Activated naive CD8-positive, alpha-beta T cell treated with anti-CD3 and anti-CD28 coated beads for 36 hours (primary cell): ENCODE results near the gene SEMA3A. TPM values are rescaled to one million over a fixed set of nuclear protein-coding genes. Genes with fewer than 3 reads are reported as not detected.

Source experiments
- DNase-seq: peaks from one replicate; pipeline ENCODE4 v3.0.0; 2021
- H3K27ac Mint-ChIP-seq: one replicate; pipeline ENCODE4 v1.8.0; 2022; ENCODE audit warnings: mild to moderate bottlenecking, moderate library complexity, mixed read lengths
- H3K27me3 Mint-ChIP-seq: one replicate; pipeline ENCODE4 v1.8.0; 2022; ENCODE audit warnings: mild to moderate bottlenecking, mixed read lengths
- H3K36me3 Mint-ChIP-seq: one replicate; pipeline ENCODE4 v1.8.0; 2021; ENCODE audit warnings: mild to moderate bottlenecking, mixed read lengths
- H3K4me1 Mint-ChIP-seq: one replicate; pipeline ENCODE4 v1.8.0; 2021; ENCODE audit warnings: mixed read lengths
- H3K4me3 Mint-ChIP-seq: one replicate; pipeline ENCODE4 v1.8.0; 2022; ENCODE audit warnings: mild to moderate bottlenecking, moderate library complexity, mixed read lengths
- H3K9me3 Mint-ChIP-seq: one replicate; pipeline ENCODE4 v1.8.0; 2022; ENCODE audit warnings: mixed read lengths
- total RNA-seq, 2 experiments: library from RNA; stranded (reverse); gene quantifications; one replicate each; pipeline ENCODE4 v1.2.3, GENCODE V29; 2021

Gene SEMA3A
- total RNA-seq, 2 experiments from 2014 or later = 1.9 to 2.2 TPM

GRCh38 chr7:83970081-83970480 is 224.5 kb downstream of the SEMA3A start:
- H3K27me3 Mint-ChIP-seq = no peaks in the 10 kb centered on the region

DNA sequence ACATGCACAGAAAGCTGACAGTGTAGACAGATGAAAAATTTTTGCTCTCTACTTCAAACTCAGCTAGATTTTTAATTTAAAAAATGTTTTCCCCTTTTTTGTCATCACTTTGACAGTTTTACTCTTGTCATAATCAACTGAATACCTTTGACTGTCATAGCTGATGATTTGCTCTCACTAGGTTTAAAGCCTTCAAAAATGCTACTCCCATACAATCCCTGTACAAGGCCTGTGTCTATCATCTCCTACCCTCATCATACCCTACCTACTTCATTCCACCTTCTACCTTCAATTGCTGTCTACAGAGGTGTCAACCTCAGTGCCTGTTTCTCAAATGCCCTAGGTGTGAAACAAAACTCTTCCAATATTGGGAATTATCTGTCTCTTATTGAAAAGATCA is 230.3 kb downstream of the SEMA3A start:
- Mint-ChIP-seq H3K27me3 (no peaks in the 10 kb centered on the region), H3K36me3 (no peaks in the 10 kb centered on the region), H3K4me3 (no peak overlapping the region), H3K9me3 (no peaks in the 10 kb centered on the region), H3K4me1 (no peaks in the 10 kb centered on the region), H3K27ac (no peak overlapping the region)
- DNase-seq = no peak

More at GRCh38 chr7:83970081-83970480, 224.5 kb downstream of the SEMA3A start:
- H3K36me3 Mint-ChIP-seq = no peaks in the 10 kb centered on the region
- no peaks in the 10 kb centered on the region for H3K4me1 Mint-ChIP-seq
- no peaks in the 10 kb centered on the region for H3K9me3 Mint-ChIP-seq
- no peak overlapping the region for H3K4me3 Mint-ChIP-seq
- H3K27ac Mint-ChIP-seq = no peak overlapping the region
- no peak for DNase-seq

GRCh38 chr7:83957333-83957732 is 237.3 kb downstream of the SEMA3A start:
- no peak for DNase-seq
- Mint-ChIP-seq H3K36me3 (no peaks in the 10 kb centered on the region), H3K27ac (no peak overlapping the region), H3K9me3 (no peaks in the 10 kb centered on the region), H3K27me3 (no peaks in the 10 kb centered on the region), H3K4me1 (no peaks in the 10 kb centered on the region), H3K4me3 (no peak overlapping the region)

- H3K9me3 Mint-ChIP-seq = no peaks in the 10 kb centered on the region
- H3K4me3 Mint-ChIP-seq = no peak overlapping the region
- DNase-seq = no peak
- H3K27me3 Mint-ChIP-seq = no peaks in the 10 kb centered on the region
- H3K4me1 Mint-ChIP-seq = no peaks in the 10 kb centered on the region
- no peak overlapping the region for H3K27ac Mint-ChIP-seq
- H3K36me3 Mint-ChIP-seq = no peaks in the 10 kb centered on the region
Measured at GRCh38 chr7:83956104-83956503, 238.5 kb downstream of the SEMA3A start.

DNA sequence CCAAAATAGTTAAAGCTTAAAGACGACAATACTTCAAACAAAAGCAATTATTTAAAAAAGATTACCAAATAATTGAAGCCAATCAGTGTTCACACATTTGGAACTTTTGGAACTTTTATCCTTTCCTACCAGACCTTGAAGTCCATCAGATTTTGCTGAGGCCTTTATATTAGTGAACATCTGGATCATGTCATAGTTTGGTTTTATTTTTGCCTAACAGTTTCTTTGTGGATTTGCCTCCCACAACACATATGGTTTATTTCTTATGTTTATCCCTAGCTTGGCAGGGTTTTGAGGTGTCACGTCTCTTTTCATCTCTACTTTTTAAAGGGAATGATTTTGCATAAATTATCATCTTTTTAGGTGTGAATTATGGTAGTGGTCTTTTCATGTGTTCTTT is 242.4 kb downstream of the SEMA3A start:
- no peak for DNase-seq
- H3K27ac Mint-ChIP-seq = no peak overlapping the region
- H3K27me3 Mint-ChIP-seq = peaks cover 3% of the 10 kb centered on the region
- no peak overlapping the region for H3K4me3 Mint-ChIP-seq
- no peaks in the 10 kb centered on the region for H3K36me3 Mint-ChIP-seq
- H3K9me3 Mint-ChIP-seq = no peaks in the 10 kb centered on the region
- no peaks in the 10 kb centered on the region for H3K4me1 Mint-ChIP-seq

DNA sequence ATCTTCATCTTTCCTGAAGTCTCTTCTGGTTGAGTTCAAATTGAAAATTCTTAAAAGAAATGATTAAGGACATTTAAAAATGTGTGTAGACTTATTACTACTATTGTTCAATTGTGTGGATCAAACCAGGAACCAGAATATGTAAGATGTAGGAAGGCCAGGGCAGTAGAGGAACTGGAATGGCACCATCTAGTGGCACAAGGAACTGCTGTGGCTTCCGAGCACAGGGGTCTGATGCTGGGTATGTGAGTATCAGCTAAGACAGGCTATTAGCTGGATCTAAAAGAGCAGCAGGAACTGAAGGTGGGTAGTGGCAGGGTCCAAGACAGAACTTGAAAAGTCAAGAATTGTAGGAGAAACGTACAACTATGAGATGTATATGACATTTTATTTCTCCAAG is 247.3 kb downstream of the SEMA3A start:
- no peak overlapping the region for H3K27ac Mint-ChIP-seq
- no peaks in the 10 kb centered on the region for H3K9me3 Mint-ChIP-seq
- no peak overlapping the region for H3K4me3 Mint-ChIP-seq
- no peaks in the 10 kb centered on the region for H3K36me3 Mint-ChIP-seq
- peaks cover 4% of the 10 kb centered on the region for H3K27me3 Mint-ChIP-seq
- no peaks in the 10 kb centered on the region for H3K4me1 Mint-ChIP-seq
- no peak for DNase-seq

- H3K27me3 Mint-ChIP-seq = peaks cover 4% of the 10 kb centered on the region
- no peaks in the 10 kb centered on the region for H3K9me3 Mint-ChIP-seq
- H3K27ac Mint-ChIP-seq = no peak overlapping the region
- no peak for DNase-seq
- no peak overlapping the region for H3K4me3 Mint-ChIP-seq
- H3K36me3 Mint-ChIP-seq = no peaks in the 10 kb centered on the region
- no peaks in the 10 kb centered on the region for H3K4me1 Mint-ChIP-seq
Measured at GRCh38 chr7:83946801-83947200, 247.8 kb downstream of the SEMA3A start.

- H3K4me1 Mint-ChIP-seq = no peaks in the 10 kb centered on the region
- no peaks in the 10 kb centered on the region for H3K36me3 Mint-ChIP-seq
- no peak for DNase-seq
- no peak overlapping the region for H3K4me3 Mint-ChIP-seq
- H3K27me3 Mint-ChIP-seq = no peaks in the 10 kb centered on the region
- no peak overlapping the region for H3K27ac Mint-ChIP-seq
- no peaks in the 10 kb centered on the region for H3K9me3 Mint-ChIP-seq
Measured at GRCh38 chr7:83941300-83941699, 253.3 kb downstream of the SEMA3A start.

DNA sequence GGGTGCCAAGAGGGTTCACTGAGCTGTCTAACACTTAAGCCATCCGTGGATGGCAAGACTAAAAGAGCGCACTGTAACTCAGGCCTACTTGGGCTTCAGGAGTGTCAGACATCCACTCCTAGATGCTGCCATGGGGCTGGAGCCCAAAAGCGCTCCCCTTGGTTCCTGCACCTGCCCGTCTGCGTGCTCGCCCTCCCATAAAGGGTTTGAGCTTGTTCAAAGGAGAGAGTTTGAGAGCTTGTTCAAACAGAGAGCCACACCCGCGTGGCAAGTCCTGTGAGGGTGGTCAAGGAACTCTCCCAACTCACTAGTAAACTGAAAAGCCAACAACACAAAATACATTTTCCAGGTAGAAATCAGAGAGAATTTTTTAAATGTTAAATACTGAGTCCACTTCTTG is 256.7 kb downstream of the SEMA3A start:
- H3K4me3 Mint-ChIP-seq = no peak overlapping the region
- no peaks in the 10 kb centered on the region for H3K4me1 Mint-ChIP-seq
- H3K27me3 Mint-ChIP-seq = peaks cover 7% of the 10 kb centered on the region
- no peak for DNase-seq
- no peaks in the 10 kb centered on the region for H3K9me3 Mint-ChIP-seq
- no peak overlapping the region for H3K27ac Mint-ChIP-seq
- no peaks in the 10 kb centered on the region for H3K36me3 Mint-ChIP-seq

DNA sequence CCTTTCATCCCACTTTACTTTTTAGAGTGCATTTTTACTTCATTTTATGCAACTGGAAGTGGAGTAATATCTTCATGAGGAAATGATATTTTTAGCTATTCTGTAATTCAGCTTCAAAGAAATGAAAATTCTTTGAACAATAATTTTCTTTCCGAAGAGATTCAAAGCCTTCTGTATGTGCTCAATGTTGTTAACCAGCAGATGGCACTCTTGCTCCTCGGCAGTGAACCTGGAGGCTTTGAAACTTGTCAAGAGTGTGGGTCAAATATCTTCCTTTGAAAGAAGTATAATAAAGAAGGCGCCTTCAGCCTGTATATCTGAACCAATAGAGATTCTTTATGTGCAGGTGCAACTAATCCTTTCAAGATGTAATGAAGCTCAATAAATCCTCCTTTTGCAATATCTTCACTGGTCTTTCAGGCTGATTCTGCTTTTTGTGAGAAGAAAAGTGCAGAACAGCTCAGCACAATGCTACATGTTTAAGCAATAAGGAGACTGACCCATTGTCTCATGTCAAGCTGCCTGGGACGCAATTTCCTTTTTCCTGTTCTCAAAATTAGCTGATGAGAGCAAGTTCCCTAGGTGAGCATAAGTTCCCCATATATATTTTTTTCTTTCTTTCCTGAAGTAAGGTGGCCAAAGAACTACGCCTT is 258.4 kb downstream of the SEMA3A start:
- H3K27me3 Mint-ChIP-seq = peaks cover 7% of the 10 kb centered on the region
- H3K4me3 Mint-ChIP-seq = no peak overlapping the region
- H3K9me3 Mint-ChIP-seq = no peaks in the 10 kb centered on the region
- no peaks in the 10 kb centered on the region for H3K36me3 Mint-ChIP-seq
- DNase-seq = peak; percentile 27
- no peaks in the 10 kb centered on the region for H3K4me1 Mint-ChIP-seq
- no peak overlapping the region for H3K27ac Mint-ChIP-seq

- H3K36me3 Mint-ChIP-seq = no peaks in the 10 kb centered on the region
- H3K4me3 Mint-ChIP-seq = no peak overlapping the region
Measured at GRCh38 chr7:83934118-83934734, 260.4 kb downstream of the SEMA3A start.

DNA sequence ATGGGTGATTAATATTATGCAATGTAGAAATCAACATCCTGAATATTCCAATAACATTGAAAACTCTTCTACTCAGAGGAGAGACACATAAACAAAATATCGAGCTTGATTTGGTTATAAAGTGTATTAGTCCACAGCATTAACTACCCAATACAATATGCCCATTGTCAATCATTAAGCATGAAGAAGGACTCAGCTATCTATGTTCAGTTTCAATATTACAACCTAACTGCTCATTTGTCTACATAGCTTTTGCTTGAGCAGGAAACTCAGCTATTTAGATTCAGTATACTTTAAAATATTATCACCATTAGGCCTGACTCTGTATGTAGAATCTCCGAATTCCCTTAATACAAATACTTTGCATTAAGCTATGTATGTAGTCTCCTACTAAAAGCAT is 262.6 kb downstream of the SEMA3A start:
- no peaks in the 10 kb centered on the region for H3K4me1 Mint-ChIP-seq
- H3K27ac Mint-ChIP-seq = no peak overlapping the region
- DNase-seq = no peak
- H3K36me3 Mint-ChIP-seq = no peaks in the 10 kb centered on the region
- no peak overlapping the region for H3K4me3 Mint-ChIP-seq
- no peaks in the 10 kb centered on the region for H3K9me3 Mint-ChIP-seq
- H3K27me3 Mint-ChIP-seq = peaks cover 10% of the 10 kb centered on the region

More at GRCh38 chr7:83934118-83934734, 260.4 kb downstream of the SEMA3A start:
- Mint-ChIP-seq H3K27me3 (peaks cover 7% of the 10 kb centered on the region), H3K9me3 (no peaks in the 10 kb centered on the region), H3K27ac (no peak overlapping the region), H3K4me1 (no peaks in the 10 kb centered on the region)
- no peak for DNase-seq

DNA sequence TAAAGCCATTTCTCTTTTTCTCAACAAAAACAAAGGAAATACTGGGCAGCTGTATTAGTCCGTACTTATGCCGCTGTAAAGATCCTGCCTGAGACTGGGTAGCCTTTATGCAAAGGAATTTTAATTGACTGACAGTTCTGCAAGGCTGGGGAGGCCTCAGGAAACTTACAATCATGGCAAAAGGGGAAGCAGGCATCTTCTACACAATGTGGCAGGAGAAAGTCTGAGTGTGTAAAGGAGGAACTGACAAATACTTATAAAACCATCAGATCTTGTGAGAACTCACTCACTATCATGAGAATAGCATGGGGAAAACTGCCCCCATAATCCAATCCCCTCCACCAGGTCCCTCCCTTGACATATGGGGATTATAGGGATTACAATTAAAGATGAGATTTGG is 264.3 kb downstream of the SEMA3A start:
- no peaks in the 10 kb centered on the region for H3K36me3 Mint-ChIP-seq
- peaks cover 8% of the 10 kb centered on the region for H3K27me3 Mint-ChIP-seq
- H3K4me1 Mint-ChIP-seq = no peaks in the 10 kb centered on the region
- no peaks in the 10 kb centered on the region for H3K9me3 Mint-ChIP-seq
- no peak for DNase-seq
- H3K27ac Mint-ChIP-seq = no peak overlapping the region
- H3K4me3 Mint-ChIP-seq = no peak overlapping the region

GRCh38 chr7:83925860-83926259 is 268.7 kb downstream of the SEMA3A start:
- H3K27me3 Mint-ChIP-seq = peaks cover 4% of the 10 kb centered on the region
- no peak for DNase-seq
- H3K4me3 Mint-ChIP-seq = no peak overlapping the region
- H3K36me3 Mint-ChIP-seq = no peaks in the 10 kb centered on the region
- H3K27ac Mint-ChIP-seq = no peak overlapping the region
- H3K4me1 Mint-ChIP-seq = no peaks in the 10 kb centered on the region
- H3K9me3 Mint-ChIP-seq = no peaks in the 10 kb centered on the region

DNA sequence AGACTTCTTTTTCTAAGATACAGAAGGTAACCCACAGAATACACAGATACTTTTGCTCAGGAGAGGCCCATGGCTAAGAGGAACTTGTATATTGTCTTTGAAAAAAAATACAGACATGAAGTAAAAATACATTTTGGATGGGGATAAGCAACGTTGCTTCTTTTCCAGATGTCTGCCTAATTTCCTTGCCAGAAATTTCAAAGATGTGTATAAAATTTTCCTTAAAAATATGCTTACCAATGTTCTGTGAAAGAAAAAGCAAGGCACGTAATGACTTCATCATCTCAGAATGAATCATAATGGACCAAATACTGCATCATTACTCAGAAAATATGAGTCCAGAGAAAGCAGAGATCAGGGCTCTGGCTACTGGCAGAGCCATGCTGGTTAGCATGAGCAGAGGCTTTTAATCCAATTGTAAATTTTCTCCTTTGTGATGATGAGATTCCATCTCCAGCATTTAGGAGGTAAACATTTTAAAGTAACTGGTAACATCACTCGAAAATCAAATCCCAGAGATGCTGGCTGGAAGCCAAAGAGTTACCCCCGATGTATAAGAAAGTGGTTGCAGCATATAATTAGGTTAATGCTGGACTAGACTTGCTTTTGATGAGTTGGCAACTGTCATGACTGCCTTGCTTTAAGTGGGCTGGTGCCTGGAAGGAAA is 272.5 kb downstream of the SEMA3A start:
- H3K9me3 Mint-ChIP-seq = no peaks in the 10 kb centered on the region
- H3K4me1 Mint-ChIP-seq = no peaks in the 10 kb centered on the region
- no peak for DNase-seq
- no peak overlapping the region for H3K4me3 Mint-ChIP-seq
- no peak overlapping the region for H3K27ac Mint-ChIP-seq
- no peaks in the 10 kb centered on the region for H3K36me3 Mint-ChIP-seq
- peaks cover under 1% of the 10 kb centered on the region for H3K27me3 Mint-ChIP-seq
